Activated CD4-positive, alpha-beta memory T cell treated with anti-CD3 and anti-CD28 coated beads, Interleukin-2, amount 10 ng/mL, durations not matched to agents 7 days and 5 days (primary cell): ENCODE measurements around the gene NAV2. TPM values are rescaled to one million over a fixed set of nuclear protein-coding genes. Genes with fewer than 3 reads are reported as not detected.

Experiments
- CTCF ChIA-PET: fragments of 350-600 bp; sonication (Branson Sonifier 250); formaldehyde crosslinking; loops from one replicate; lab custom pipeline; 2021; ENCODE audit warnings: antibody characterized with exemption, inconsistent platforms; lab: Charles Lee
- POLR2A ChIA-PET: fragments of 350-600 bp; sonication (Branson Sonifier 250); formaldehyde crosslinking; loops from one replicate; lab custom pipeline; 2021; ENCODE audit warnings: antibody characterized with exemption; lab: Charles Lee
- DNase-seq: peaks from one replicate; pipeline ENCODE4 v3.0.0-alpha.2; 2020
- H3K27ac Mint-ChIP-seq: one replicate; pipeline ENCODE4 v1.8.0; 2021; ENCODE audit warnings: mild to moderate bottlenecking, mixed read lengths
- H3K27me3 Mint-ChIP-seq: one replicate; pipeline ENCODE4 v1.8.0; 2021; ENCODE audit warnings: mixed read lengths
- H3K36me3 Mint-ChIP-seq: one replicate; pipeline ENCODE4 v1.8.0; 2021; ENCODE audit warnings: low read depth, mixed read lengths
- H3K4me1 Mint-ChIP-seq: one replicate; pipeline ENCODE4 v1.8.0; 2021; ENCODE audit warnings: mixed read lengths
- H3K4me3 Mint-ChIP-seq: one replicate; pipeline ENCODE4 v1.8.0; 2021; ENCODE audit warnings: mild to moderate bottlenecking, mixed read lengths
- H3K9me3 Mint-ChIP-seq: one replicate; pipeline ENCODE4 v1.8.0; 2021; ENCODE audit warnings: mixed read lengths
- total RNA-seq, 2 experiments: library from RNA; stranded (reverse); gene quantifications; one replicate each; pipeline ENCODE4 v1.2.3, GENCODE V29; 2021

The NAV2 gene
- total RNA-seq, 2 experiments from 2014 or later, result 0.53 to 0.70 TPM

DNA sequence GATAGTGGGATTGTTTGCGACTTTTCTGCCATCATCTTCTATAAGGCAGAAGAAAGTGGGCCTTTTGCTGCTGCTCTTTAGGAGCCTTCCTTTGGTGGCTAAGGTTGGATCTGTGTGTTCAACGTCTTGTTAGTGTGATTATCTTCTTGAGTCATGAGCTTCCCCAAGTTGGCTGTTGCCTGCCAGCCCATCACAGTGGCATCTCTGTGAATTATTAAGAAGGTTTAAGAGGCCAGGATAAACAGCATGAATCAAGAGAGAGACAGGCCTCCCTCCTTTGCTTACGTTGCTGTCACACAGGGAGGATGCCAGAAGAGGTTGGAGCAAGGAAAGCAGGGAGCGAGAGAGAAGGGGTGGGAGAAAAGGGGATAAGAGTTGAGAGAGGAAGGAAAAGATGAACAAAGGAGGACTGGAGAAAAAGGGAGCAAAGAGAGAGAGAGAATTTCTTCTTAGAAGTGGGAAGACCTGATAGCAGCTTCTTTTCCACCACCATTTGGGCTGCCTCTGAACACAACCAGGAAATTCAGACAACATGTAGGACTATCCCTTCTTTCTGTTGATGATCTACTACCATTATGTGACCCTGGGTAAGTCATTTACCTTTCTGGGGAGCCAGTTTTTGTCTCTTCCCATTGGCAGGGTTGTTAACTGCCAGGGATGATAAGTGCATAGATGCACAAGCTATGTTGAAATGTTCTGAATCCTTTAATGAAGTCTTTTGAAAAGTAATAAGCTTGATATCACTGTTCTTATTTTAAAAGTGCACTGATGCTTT, 126.5 kb downstream of the NAV2 start:
- no peak overlapping the region for H3K27ac Mint-ChIP-seq
- peaks cover 2% of the 10 kb centered on the region for H3K9me3 Mint-ChIP-seq
- CTCF ChIA-PET, result no interaction called here
- no peak for DNase-seq
- peaks cover 4% of the 10 kb centered on the region for H3K4me1 Mint-ChIP-seq
- no peaks in the 10 kb centered on the region for H3K36me3 Mint-ChIP-seq
- no peaks in the 10 kb centered on the region for H3K27me3 Mint-ChIP-seq
- H3K4me3 Mint-ChIP-seq, result no peak overlapping the region
- POLR2A ChIA-PET, result no interaction called here

DNA sequence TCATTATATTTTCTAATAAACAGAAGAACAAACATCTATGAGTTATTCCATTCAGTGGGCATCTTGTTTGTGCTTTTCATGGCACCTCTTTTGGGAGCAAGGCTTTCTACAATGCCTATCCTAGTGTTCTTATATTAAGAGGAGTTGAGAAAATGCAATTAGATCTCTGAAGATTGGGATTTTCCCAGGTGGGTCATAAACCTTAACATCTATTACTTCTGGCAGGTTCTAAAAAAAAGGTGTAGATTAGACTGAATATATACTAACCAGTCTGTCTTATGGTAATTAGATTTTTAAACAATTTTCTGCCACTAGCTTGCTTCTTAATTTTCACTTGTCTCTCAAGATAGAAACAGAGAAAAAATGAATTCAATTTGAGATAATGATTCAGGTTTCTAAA, 128.3 kb downstream of the NAV2 start:
- H3K27me3 Mint-ChIP-seq, result no peaks in the 10 kb centered on the region
- peaks cover 4% of the 10 kb centered on the region for H3K4me1 Mint-ChIP-seq
- no peaks in the 10 kb centered on the region for H3K36me3 Mint-ChIP-seq
- POLR2A ChIA-PET, result no interaction called here
- DNase-seq, result no peak
- CTCF ChIA-PET, result no interaction called here
- H3K4me3 Mint-ChIP-seq, result no peak overlapping the region
- H3K9me3 Mint-ChIP-seq, result no peaks in the 10 kb centered on the region
- H3K27ac Mint-ChIP-seq, result no peak overlapping the region

DNA sequence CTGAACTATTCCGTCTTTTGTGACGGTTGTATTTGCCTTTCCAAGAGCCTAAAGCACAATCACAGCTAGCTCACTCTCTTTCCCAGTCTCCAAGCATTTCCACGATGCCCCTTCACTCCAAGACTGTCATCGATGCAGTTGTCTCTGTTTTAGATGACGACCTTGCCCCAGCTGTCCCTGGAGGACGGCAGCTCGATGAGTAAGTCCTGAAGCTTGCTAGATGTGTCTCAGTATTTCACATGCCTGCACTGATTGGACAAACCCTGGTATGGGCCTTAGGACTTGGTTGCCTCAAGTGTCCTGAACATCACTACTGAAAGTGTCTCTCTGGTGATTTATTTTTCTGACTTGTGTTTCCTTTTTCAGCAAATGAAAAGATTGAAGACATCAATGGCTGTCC, 129.9 kb downstream of the NAV2 start:
- Mint-ChIP-seq H3K36me3 (no peaks in the 10 kb centered on the region), H3K4me3 (no peak overlapping the region), H3K4me1 (peaks cover 4% of the 10 kb centered on the region), H3K27me3 (no peaks in the 10 kb centered on the region), H3K27ac (no peak overlapping the region), H3K9me3 (no peaks in the 10 kb centered on the region)
- no peak for DNase-seq
- ChIA-PET CTCF (no interaction called here), POLR2A (no interaction called here)

DNA sequence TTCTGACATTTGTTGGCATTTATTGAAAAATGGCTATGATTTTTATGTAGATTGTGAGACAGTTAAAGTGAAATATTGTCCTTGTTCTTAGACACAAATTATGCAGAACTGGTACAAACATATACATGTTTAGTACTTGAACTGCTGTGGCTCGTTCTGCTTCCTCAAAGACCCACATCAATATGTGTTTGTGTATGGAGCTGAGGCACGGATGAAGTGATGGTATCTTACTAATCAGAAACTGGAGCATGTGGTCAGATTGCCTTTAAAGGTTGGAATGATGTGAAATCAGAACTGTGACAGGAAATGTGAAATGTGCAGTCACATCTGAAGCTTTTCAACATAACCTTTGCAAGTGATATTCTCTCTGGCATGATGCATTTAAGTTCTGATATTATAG, 130.4 kb downstream of the NAV2 start:
- Mint-ChIP-seq H3K27ac (no peak overlapping the region), H3K4me1 (peaks cover 4% of the 10 kb centered on the region), H3K9me3 (no peaks in the 10 kb centered on the region), H3K27me3 (no peaks in the 10 kb centered on the region), H3K4me3 (no peak overlapping the region), H3K36me3 (no peaks in the 10 kb centered on the region)
- ChIA-PET POLR2A (no interaction called here), CTCF (no interaction called here)
- DNase-seq, result no peak

DNA sequence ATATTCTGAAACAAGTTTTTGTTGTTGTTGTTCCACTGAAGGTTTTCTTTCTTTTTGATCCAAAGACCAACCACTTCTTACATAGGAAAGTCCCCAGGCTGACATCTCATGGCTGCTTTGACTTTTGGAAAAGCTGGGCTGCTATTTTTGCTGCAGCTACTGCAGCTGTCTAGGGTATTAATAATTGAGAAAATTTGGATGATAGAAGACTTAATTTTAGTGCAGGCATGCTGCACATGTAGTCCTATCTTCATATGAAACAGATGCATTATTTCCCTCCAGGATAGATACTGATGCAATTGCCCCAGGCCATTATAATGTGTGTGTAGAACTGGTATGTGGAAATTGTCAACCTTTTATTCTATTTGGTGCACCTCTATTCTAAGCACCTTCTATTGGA, 131.4 kb downstream of the NAV2 start:
- H3K36me3 Mint-ChIP-seq, result no peaks in the 10 kb centered on the region
- ChIA-PET CTCF (no interaction called here), POLR2A (no interaction called here)
- no peak overlapping the region for H3K4me3 Mint-ChIP-seq
- H3K27me3 Mint-ChIP-seq, result no peaks in the 10 kb centered on the region
- H3K4me1 Mint-ChIP-seq, result peaks cover 4% of the 10 kb centered on the region
- no peak for DNase-seq
- no peaks in the 10 kb centered on the region for H3K9me3 Mint-ChIP-seq
- no peak overlapping the region for H3K27ac Mint-ChIP-seq

DNA sequence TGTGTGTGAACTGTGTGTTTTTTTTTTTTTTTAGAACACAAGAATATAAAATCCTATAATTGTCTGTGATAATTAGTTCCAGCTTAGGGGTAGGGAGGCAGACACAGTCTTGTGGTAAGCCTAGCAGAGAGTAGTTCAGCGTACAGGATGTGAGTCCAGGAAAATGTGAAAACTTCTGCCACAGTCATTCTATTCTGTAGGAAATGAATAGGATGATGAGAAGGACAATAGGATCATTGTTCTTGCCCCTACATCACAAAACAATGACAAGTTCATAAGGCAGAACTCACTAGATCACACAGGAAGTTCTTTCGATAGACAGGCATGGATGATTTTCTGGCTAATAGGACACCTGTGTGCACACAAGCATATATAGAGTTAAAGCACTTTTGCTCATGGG, 132.2 kb downstream of the NAV2 start:
- Mint-ChIP-seq H3K4me3 (no peak overlapping the region), H3K9me3 (no peaks in the 10 kb centered on the region), H3K4me1 (peaks cover 4% of the 10 kb centered on the region), H3K27me3 (no peaks in the 10 kb centered on the region), H3K27ac (no peak overlapping the region), H3K36me3 (no peaks in the 10 kb centered on the region)
- CTCF ChIA-PET, result no interaction called here
- POLR2A ChIA-PET, result no interaction called here
- DNase-seq, result no peak

DNA sequence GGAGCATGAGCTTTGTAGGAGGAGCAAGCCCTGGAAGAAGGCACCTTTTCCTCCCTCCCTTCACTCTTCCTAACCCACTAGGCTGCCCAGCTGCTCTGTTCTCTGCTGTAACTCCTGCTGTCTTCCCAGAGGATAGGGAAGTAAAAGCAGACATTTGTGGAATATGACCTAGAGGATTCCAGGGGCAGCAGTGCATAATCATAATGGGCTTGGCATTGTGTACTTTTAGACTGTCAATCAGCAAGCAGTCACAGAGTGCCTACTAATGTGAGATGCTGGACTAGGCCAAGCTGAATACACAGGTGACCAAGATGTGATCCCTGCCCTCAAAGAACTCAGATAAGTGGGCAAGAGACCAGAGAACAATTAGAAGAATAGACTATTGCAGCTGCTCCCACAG, 133.0 kb downstream of the NAV2 start:
- CTCF ChIA-PET, result no interaction called here
- H3K4me1 Mint-ChIP-seq, result peaks cover 4% of the 10 kb centered on the region
- H3K36me3 Mint-ChIP-seq, result no peaks in the 10 kb centered on the region

DNA sequence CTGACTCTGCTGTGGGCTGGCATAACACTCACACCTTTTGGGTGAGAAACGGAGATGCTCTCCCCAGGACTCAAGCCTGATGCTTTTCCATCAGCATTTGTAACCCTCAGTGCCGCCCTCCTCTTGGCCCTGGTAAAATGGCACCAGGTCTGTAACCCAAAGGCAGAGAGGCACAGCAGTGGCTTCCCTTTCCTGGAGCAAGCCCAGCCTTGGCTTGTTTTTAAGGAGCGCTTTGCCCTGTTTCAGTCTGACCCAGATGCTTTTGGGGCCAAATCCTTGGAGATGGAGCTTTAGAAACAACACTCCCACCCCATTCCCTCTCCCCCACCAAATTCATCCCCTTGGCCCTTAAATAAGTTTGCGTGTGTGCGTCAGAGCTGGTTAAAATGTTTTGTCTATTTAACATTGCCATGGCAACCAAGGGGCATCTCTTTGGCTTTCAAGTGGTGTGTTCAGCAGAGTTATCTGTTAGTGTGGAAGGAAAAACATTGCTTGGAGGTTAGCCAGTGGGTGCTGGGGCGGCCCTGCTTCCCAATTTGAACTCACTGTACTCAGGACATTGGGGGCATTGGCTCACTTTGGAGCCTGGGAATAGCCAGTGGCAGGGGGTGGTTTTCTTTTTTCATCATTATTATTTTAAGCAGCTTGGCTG, 134.1 kb downstream of the NAV2 start:
- H3K4me1 Mint-ChIP-seq, result peaks cover 4% of the 10 kb centered on the region
- no peak for DNase-seq
- ChIA-PET CTCF (interaction anchor here (1.3 kb wide), 1 partner anchor 57 kb away, joined by 5 read pairs; no protein-coding TSS in a partner anchor), POLR2A (no interaction called here)
- no peak overlapping the region for H3K4me3 Mint-ChIP-seq
- H3K36me3 Mint-ChIP-seq, result no peaks in the 10 kb centered on the region
- no peaks in the 10 kb centered on the region for H3K9me3 Mint-ChIP-seq
- H3K27ac Mint-ChIP-seq, result no peak overlapping the region
- H3K27me3 Mint-ChIP-seq, result no peaks in the 10 kb centered on the region

More for the DNA sequence above, 133.0 kb downstream of the NAV2 start:
- Mint-ChIP-seq H3K27me3 (no peaks in the 10 kb centered on the region), H3K9me3 (no peaks in the 10 kb centered on the region), H3K4me3 (no peak overlapping the region), H3K27ac (no peak overlapping the region)
- no peak for DNase-seq
- POLR2A ChIA-PET, result no interaction called here

DNA sequence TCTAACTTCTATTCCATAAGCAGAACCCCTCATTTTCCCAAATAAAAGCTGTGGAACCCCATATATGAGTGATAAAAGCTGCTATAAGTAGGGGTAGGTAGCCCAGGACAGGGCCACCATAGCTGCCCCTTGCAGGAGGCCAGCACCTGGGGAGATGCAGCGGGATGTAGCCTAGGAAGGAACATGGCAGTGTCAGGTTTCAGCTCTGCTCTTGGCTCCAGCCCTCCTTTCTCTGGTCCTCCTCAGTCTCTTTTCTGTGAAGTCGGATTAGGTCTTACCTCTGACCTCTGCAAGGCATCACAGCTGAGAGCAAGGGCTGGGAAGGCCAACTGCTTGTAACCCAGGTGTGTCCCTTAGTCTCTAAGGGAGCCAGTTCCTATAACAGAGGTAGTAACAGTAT, 135.6 kb downstream of the NAV2 start:
- no peak overlapping the region for H3K4me3 Mint-ChIP-seq
- H3K9me3 Mint-ChIP-seq, result no peaks in the 10 kb centered on the region
- H3K4me1 Mint-ChIP-seq, result peaks cover under 1% of the 10 kb centered on the region
- ChIA-PET POLR2A (no interaction called here), CTCF (interaction anchor here (1.3 kb wide), 1 partner anchor 55 kb away, joined by 5 read pairs; no protein-coding TSS in a partner anchor)
- H3K36me3 Mint-ChIP-seq, result no peaks in the 10 kb centered on the region
- H3K27me3 Mint-ChIP-seq, result no peaks in the 10 kb centered on the region
- DNase-seq, result no peak
- H3K27ac Mint-ChIP-seq, result no peak overlapping the region

DNA sequence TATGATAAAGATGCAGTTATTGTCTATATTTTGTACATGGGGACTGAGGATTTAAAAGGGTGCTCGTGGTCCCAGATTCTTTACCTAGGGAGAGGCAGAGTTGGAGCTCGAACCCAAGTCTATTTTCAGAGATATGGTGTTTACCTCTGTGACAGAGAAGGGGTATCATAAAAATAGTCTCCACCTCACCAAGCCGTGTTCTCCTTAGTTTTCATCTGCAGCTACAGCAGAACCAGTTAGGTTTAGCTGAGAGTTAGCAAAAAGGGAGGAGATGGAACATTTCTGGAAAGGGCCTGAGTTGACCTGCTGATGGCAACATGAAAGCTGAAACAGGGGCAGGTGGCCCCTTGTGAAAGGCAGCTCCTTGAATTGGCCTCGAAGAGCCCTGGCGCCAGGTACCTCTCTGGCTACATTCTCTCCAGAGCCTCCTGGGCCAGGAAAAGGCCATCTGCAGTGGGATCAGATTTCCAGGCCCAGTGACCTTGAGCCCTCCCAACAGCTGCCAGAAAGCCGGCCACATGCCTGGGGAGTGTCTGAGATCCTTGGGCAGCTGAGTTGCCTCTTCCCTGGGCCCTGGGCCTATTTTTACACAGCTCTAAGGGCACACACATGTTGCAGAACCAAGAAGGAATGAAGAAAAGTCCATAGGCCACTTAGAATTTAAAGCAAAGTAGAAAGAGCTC, 136.6 kb downstream of the NAV2 start:
- Mint-ChIP-seq H3K9me3 (no peaks in the 10 kb centered on the region), H3K27ac (no peak overlapping the region), H3K36me3 (no peaks in the 10 kb centered on the region), H3K4me1 (no peaks in the 10 kb centered on the region), H3K27me3 (no peaks in the 10 kb centered on the region), H3K4me3 (no peak overlapping the region)
- DNase-seq, result no peak
- ChIA-PET CTCF (no interaction called here), POLR2A (no interaction called here)

DNA sequence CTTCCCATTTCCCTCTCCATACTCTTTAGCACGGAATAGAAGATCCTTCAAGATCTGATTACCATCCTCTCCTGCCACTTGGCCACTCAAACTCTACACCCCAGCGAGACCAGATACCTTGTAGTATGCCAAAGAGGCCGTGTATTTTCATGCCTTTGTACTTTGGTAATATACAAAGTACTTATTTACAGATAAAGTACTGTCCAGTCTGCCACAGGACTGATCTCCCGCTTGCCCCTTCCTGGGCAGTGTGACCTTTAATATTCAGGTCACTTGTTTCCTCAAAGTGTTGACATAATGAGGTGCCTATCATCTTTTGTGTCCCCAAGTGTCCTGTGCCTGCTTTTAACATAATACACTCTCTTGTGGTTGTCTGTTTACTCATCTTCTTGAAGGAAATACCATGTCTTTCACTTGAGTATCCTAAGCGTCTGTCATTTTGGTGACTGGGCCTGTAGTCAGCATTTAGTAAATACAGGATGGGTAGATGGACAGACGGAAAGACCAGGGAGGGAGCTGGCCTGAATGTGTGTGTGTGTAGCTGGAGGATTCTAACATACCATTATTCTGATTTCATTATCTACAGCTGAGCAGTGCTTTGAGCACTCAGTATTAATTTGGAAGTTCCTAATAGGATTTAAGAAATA, 137.4 kb downstream of the NAV2 start:
- no peaks in the 10 kb centered on the region for H3K36me3 Mint-ChIP-seq
- POLR2A ChIA-PET, result no interaction called here
- no peaks in the 10 kb centered on the region for H3K4me1 Mint-ChIP-seq
- no peaks in the 10 kb centered on the region for H3K9me3 Mint-ChIP-seq
- H3K27ac Mint-ChIP-seq, result no peak overlapping the region
- DNase-seq, result no peak
- no peaks in the 10 kb centered on the region for H3K27me3 Mint-ChIP-seq
- no peak overlapping the region for H3K4me3 Mint-ChIP-seq
- CTCF ChIA-PET, result no interaction called here

DNA sequence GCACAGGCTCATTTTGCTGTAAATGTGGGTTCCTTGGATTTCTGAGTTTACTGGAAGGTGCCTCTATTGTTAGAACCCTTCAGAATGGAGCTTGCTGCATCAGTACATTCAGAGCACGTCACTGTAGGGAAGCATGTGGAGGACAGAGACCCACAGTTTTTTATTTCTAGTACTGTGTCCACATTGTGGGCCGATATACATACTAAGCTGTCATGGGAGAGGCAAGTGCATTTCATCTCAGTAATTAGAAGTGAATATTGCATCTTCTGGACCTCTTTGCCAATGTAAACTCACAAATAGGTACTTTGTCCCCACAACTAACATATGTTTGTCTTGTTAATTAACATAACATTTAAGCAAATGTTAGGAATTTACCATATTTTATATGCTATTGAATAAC, 139.7 kb downstream of the NAV2 start:
- DNase-seq, result no peak
- H3K36me3 Mint-ChIP-seq, result no peaks in the 10 kb centered on the region
- H3K9me3 Mint-ChIP-seq, result no peaks in the 10 kb centered on the region
- ChIA-PET CTCF (interaction anchor here (0.8 to 1.1 kb wide), 2 partner anchors 12 to 295 kb away, joined by 3 read pairs; no protein-coding TSS in a partner anchor), POLR2A (no interaction called here)
- no peak overlapping the region for H3K4me3 Mint-ChIP-seq
- H3K27ac Mint-ChIP-seq, result no peak overlapping the region
- peaks cover 2% of the 10 kb centered on the region for H3K27me3 Mint-ChIP-seq
- no peaks in the 10 kb centered on the region for H3K4me1 Mint-ChIP-seq

DNA sequence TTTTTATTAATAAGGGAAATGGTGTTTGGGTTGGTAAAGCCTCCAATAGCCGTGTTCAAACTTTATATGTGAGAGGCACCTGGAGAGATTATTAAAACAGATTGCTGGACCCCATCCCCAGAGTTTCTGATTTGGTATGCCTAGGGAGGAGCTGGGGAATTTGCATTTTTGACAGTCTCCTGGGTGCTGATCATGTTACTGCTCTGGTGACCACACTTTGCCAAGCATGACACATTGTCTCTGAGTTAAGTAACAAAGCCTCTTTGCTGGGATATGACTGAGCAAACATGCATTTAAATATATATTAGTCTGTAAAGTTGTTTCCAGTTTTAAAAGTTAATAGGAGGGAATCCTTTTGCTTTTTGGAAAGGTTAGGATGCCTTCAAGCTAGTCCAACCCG, 140.4 kb downstream of the NAV2 start:
- Mint-ChIP-seq H3K9me3 (no peaks in the 10 kb centered on the region), H3K27me3 (peaks cover 2% of the 10 kb centered on the region), H3K4me3 (no peak overlapping the region), H3K36me3 (no peaks in the 10 kb centered on the region), H3K4me1 (no peaks in the 10 kb centered on the region), H3K27ac (no peak overlapping the region)
- POLR2A ChIA-PET, result no interaction called here
- no peak for DNase-seq
- CTCF ChIA-PET, result no interaction called here
